B cell (primary cell): ENCODE data around the gene SCYL2.

Experiments
- EZH2 ChIP-seq: IDR thresholded peaks from 2 replicates; pipeline ENCODE4 v1.6.1; 2012; ENCODE audit warnings: borderline replicate concordance, low read depth, mild to moderate bottlenecking, moderate library complexity, low read length; ENCODE audit not compliant: insufficient read depth, poor library complexity, severe bottlenecking
- TF ChIP-seq, protein P1 (sequence below): fragments of 200-600 bp; IDR thresholded peaks from one replicate; pipeline ENCODE4 v1.8.0; 2022; ENCODE audit warnings: antibody characterized with exemption, mild to moderate bottlenecking

DNA sequence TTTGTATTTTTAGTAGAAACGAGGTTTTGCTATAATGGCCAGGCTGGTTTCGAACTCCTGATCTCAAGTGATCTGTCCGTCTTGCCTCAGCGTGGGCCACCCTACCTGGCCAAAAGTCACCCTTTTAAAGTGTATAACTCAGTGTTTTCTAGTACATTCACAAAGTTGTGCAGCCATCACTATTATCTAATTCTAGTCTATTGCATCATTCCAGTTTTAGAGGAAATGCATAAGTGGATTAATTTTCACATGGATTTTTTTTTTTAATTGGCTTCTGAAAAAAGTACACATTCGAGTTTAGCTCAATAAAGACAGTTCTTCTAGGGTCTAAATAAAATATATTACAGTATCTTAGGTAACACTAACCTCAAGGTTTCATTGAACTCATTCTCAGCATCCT lies 3.8 kb upstream of the SCYL2 start:
- TF ChIP-seq EZH2 = no peak
- TF ChIP-seq, protein P1, sequence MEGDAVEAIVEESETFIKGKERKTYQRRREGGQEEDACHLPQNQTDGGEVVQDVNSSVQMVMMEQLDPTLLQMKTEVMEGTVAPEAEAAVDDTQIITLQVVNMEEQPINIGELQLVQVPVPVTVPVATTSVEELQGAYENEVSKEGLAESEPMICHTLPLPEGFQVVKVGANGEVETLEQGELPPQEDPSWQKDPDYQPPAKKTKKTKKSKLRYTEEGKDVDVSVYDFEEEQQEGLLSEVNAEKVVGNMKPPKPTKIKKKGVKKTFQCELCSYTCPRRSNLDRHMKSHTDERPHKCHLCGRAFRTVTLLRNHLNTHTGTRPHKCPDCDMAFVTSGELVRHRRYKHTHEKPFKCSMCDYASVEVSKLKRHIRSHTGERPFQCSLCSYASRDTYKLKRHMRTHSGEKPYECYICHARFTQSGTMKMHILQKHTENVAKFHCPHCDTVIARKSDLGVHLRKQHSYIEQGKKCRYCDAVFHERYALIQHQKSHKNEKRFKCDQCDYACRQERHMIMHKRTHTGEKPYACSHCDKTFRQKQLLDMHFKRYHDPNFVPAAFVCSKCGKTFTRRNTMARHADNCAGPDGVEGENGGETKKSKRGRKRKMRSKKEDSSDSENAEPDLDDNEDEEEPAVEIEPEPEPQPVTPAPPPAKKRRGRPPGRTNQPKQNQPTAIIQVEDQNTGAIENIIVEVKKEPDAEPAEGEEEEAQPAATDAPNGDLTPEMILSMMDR = no peak
